Upper lobe of left lung (tissue), 4 donors: Measurements from ENCODE around the gene ANO2.

Experiments used
- EP300 ChIP-seq, 4 donors: sonication (generic); formaldehyde crosslinking; IDR thresholded peaks; one replicate each; pipeline ENCODE4 v1.5.1; 2017; ENCODE audit warnings: antibody characterized with exemption in 4 of 4, control low read depth in 2 of 4
- TF ChIP-seq, protein P1 (sequence below), 6 experiments: fragments of 450-650 bp in 4 of 6; fragments of 200-600 bp in 2 of 6; sonication (generic) in 2 of 6; IDR thresholded peaks; one replicate each; pipeline ENCODE4 v1.5.1; 2016 to 2019; ENCODE audit warnings: antibody characterized with exemption in 6 of 6

DNA sequence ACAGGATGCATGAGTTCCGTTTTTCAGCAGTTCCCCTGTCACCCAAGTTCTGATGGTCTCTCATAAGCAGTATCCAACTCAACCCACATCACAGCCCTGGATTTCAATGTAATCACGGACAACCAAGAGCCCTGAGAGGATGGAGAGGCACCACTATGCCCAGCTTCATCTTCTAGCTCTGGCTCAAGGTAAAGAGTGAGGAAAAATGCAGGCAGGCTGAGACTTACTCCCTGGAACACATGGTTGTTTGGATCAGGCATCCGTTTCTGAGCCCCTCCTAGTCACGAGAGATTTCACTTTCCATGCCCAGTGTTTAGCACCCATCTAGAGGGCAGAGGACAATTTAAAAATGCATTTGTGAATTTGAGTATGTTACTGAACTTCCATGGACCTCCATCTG lies 45.0 kb downstream of the ANO2 start:
- TF ChIP-seq, protein P1, sequence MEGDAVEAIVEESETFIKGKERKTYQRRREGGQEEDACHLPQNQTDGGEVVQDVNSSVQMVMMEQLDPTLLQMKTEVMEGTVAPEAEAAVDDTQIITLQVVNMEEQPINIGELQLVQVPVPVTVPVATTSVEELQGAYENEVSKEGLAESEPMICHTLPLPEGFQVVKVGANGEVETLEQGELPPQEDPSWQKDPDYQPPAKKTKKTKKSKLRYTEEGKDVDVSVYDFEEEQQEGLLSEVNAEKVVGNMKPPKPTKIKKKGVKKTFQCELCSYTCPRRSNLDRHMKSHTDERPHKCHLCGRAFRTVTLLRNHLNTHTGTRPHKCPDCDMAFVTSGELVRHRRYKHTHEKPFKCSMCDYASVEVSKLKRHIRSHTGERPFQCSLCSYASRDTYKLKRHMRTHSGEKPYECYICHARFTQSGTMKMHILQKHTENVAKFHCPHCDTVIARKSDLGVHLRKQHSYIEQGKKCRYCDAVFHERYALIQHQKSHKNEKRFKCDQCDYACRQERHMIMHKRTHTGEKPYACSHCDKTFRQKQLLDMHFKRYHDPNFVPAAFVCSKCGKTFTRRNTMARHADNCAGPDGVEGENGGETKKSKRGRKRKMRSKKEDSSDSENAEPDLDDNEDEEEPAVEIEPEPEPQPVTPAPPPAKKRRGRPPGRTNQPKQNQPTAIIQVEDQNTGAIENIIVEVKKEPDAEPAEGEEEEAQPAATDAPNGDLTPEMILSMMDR (IDR thresholded peaks at IDR 0.05): no peak
- no peak for TF ChIP-seq EP300 (IDR thresholded peaks at IDR 0.05)
